Uterus (tissue), 2 donors: Measurements from ENCODE around the gene TAOK3.

Source experiments
- POLR2A ChIP-seq, 2 donors: fragments of 450-650 bp; IDR thresholded peaks; one replicate each; pipeline ENCODE4 v1.6.1; 2016; ENCODE audit warnings: antibody characterized with exemption in 2 of 2, mild to moderate bottlenecking in 1 of 2, moderate library complexity in 1 of 2
- TF ChIP-seq, protein P1 (sequence below), 4 experiments: fragments of 200-600 bp in 2 of 4; fragments of 450-650 bp in 2 of 4; sonication (generic) in 2 of 4; IDR thresholded peaks; one replicate each; pipeline ENCODE4 v1.5.1; 2016 to 2019; ENCODE audit warnings: antibody characterized with exemption in 4 of 4, mild to moderate bottlenecking in 2 of 4, moderate library complexity in 1 of 4

DNA sequence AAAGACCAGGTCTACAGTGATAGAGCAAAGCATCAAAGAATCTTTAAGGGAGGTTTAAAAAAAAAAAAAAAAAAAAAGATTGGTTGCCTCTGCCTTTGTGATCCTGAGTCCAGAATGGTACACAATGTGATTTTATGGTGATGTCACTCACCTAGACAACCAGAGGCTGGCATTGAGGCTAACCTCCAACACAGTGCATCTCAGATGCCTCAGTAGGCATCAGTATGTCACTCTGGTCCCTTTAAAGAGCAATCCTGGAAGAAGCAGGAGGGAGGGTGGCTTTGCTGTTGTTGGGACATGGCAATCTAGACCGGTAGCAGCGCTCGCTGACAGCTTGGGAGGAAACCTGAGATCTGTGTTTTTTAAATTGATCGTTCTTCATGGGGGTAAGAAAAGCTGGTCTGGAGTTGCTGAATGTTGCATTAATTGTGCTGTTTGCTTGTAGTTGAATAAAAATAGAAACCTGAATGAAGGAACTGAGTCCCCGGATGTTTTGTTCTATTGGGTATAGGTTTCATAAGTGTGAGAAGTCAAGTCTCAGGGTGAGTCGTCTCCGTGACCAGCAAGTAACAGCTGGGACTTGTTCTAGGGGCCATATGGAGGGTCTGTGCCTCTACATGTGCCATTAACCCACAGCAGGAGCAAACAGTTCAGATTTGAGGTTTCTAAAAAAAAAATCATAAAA is 227.5 kb downstream of the TAOK3 start:
- TF ChIP-seq, protein P1, sequence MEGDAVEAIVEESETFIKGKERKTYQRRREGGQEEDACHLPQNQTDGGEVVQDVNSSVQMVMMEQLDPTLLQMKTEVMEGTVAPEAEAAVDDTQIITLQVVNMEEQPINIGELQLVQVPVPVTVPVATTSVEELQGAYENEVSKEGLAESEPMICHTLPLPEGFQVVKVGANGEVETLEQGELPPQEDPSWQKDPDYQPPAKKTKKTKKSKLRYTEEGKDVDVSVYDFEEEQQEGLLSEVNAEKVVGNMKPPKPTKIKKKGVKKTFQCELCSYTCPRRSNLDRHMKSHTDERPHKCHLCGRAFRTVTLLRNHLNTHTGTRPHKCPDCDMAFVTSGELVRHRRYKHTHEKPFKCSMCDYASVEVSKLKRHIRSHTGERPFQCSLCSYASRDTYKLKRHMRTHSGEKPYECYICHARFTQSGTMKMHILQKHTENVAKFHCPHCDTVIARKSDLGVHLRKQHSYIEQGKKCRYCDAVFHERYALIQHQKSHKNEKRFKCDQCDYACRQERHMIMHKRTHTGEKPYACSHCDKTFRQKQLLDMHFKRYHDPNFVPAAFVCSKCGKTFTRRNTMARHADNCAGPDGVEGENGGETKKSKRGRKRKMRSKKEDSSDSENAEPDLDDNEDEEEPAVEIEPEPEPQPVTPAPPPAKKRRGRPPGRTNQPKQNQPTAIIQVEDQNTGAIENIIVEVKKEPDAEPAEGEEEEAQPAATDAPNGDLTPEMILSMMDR (IDR thresholded peaks at IDR 0.05), result no peak
- TF ChIP-seq POLR2A (IDR thresholded peaks at IDR 0.05), result no peak
